ENCODE measurements around the gene OPRM1. TPM values are rescaled to one million over a fixed set of nuclear protein-coding genes. Genes with fewer than 3 reads are reported as not detected.

The OPRM1 gene
- total RNA-seq: not detected in 2 replicates

DNA sequence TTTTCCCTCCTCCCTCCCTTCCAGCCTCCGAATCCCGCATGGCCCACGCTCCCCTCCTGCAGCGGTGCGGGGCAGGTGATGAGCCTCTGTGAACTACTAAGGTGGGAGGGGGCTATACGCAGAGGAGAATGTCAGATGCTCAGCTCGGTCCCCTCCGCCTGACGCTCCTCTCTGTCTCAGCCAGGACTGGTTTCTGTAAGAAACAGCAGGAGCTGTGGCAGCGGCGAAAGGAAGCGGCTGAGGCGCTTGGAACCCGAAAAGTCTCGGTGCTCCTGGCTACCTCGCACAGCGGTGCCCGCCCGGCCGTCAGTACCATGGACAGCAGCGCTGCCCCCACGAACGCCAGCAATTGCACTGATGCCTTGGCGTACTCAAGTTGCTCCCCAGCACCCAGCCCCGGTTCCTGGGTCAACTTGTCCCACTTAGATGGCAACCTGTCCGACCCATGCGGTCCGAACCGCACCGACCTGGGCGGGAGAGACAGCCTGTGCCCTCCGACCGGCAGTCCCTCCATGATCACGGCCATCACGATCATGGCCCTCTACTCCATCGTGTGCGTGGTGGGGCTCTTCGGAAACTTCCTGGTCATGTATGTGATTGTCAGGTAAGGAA lies at the start of gene OPRM1:
OPRM1 (plus strand) TSS at position 10 of the 612 bp plus-strand sequence; CDS start at position 315, 305 bp downstream.
- peak; percentile 20 for DNase-seq (ENCODE audit: low read depth)

DNA sequence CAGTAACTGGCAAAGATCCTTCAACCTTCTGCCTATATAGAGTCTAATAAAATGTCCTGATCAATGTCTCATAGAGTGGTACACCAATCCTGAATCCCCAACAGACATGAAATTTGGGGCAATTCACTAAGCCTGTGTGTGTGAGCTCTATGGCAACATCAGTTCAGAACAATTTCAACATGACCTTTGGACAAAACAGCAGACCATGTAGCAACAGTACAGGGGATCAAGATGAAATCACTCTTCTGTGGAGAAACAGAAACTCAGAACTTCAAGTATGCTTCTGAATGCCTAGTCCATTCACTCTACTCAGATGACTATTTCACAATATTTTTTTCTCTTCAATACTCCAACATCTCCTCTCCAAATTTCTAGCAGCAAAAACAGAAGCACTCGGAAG lies 49.1 kb upstream of the OPRM1 start:
- peak; percentile 42 for DNase-seq (ENCODE audit: low read depth)

DNA sequence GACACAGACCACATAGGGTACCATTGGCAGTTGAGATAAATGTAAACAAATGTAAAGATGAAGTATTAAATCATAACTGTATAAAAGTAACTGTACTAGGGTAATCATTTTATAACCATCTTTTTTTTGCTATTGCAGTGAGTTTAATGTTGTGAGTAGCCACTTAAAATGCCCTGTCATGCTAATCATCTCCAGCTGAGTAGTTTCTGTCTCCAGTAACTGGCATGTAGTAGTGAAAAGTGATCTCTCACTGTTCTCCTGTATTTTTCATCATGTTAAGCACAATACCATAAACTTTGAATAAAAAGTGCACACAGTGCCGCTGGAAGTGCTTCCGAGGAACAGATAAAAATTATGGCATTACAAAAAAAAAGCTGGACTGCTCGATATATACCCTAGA lies 45.0 kb upstream of the OPRM1 start:
- DNase-seq (ENCODE audit: low read depth): no peak

DNA sequence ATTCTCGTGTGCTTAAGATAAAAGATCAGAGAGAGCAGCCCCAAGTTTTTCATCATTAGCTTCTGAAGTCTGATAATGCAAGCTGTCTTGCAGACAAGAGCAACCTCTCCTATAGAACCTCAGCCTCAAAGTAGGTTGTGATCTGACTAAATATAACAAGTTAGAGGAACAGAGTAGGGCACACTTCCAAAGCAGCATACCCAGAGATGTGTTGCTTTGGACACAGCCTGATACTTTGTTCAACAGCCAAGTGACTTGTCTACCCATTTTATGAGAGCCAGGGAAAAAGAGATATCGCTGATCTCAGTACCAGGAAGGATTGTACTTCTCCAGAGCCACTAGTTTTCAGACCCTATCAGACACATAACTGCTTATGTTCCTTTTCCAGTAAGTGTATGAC lies 44.2 kb upstream of the OPRM1 start:
- DNase-seq (ENCODE audit: low read depth): no peak

DNA sequence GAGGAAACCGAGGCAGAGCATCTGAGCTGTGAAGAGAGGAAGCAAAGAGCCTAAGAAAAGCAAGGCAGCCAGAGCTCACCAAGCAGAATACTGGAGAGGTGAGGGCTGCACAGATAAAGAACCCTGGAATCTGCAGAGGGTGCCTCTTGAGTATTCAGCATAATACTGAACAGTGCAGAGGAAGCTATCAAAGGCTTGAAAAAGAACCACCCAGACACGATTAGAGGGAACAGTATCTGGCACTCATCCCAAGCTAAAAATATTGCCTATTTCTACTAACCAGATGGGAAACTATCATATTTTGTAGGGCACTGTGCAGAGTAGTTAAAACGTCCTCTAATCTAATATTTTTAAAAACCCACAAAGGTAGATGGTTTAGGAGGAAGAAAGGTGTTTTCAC lies 41.8 kb upstream of the OPRM1 start:
- DNase-seq (ENCODE audit: low read depth): no peak

DNA sequence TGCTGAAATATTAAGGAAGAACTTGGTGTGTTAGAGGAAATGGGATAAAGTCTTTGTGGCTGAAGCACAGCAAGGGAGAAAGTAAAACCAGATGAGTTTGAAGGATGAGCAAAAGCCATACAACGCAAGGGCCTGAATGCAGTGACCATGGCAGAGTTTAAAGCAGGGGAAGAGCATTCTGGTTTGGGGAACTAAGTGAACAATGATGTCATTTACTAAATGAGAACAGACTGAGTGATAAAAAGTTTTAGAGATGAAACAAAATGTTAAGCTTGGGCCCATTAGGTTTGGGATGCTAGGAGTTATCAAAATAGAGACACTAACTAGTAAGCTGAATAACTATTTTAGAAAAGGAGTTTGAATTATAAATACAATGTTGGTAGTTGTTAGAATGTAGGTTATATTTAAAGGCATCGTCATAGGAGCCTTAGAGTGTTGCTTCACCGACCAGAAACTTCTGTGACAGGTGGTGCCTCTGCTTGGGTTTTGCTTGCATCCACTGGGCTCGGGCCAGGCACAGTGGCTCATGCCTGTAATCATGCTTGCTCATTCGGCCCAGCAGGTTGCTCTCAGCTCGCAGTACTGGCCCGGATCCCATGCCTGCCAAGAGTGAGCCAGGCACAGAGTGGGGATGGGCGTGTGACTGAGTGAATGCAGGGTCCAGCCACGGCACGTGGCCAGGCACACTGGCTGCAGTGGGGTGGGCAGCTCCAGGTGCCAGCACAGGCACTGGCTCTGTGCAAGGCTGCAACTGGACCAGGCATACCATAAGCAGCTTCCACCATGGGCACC lies 37.4 kb upstream of the OPRM1 start:
- DNase-seq (ENCODE audit: low read depth): no peak

DNA sequence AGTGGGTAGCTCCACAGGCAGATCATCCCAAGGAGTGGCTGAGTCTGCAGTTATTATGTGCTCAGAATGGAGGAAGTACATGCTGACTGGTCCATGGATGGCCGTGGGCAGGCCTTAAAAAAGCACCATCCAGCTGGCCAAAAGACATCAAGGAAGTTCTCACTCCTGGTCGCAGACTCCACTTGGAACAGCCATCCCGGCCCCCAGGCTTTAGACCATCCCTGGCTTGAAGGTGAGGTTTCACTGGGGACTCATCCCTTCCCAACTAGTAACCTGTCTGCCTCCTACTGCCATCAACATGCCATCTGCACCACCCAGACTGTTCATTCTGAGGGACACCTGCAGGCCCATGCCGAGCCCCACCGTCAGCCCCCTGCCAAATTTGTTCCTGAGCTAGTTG lies 36.1 kb upstream of the OPRM1 start:
- no peak for DNase-seq (ENCODE audit: low read depth)

DNA sequence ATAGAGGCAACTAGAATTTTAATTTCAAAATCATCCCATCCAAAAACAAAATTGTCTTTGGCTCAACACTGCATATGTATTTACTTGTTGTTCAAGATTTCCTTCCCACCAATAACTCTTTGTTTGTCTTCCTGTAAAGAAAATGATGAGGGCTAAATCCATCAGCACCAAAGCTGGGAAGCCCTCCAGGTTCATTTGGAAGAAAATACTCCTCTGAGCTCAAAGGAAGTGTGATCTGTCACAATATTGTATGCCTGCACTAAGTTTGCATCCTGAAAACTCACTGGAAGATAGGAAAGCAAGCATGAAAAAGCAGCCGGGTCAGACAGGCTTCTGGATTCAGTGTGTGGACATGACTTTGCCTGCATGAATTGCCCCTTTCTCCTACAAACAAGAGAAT lies 28.7 kb upstream of the OPRM1 start:
- DNase-seq (ENCODE audit: low read depth): no peak

DNA sequence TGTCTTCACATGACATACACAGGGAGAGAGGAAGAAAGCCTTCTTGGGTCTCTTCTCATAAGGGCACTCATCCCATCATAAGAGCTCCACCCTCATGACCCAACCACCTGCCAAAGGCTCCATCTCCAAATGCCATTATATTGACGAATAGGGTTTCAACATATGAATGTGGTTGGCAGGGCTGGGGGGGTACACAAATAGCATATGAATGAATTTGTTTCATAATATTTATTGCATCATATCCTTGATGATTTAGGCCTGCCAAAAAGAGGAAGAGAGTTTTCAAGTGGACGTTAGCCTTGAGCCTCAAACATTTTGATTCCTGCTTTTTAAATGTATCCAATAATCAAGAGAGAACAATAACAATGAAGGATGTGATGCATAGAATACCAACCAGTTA lies 26.2 kb upstream of the OPRM1 start:
- DNase-seq (ENCODE audit: low read depth): no peak

DNA sequence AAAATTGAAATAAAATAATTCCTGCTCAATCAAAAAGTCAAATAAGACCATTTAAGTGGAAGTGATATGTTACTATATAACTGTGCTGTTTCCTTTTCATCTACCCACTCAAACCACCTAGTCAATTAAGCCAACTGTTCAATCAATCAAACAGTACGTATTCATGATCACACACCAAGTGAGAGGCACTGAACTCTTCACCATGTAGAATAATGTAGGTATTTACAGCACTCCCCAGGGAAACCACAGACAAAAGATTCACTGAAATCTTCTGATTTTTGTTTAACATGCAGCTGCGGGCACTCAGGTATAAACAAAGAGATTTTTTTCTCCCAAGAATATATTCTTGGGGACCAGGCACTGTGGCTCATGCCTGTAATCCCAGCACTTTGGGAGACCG lies 21.3 kb upstream of the OPRM1 start:
- DNase-seq (ENCODE audit: low read depth): no peak

DNA sequence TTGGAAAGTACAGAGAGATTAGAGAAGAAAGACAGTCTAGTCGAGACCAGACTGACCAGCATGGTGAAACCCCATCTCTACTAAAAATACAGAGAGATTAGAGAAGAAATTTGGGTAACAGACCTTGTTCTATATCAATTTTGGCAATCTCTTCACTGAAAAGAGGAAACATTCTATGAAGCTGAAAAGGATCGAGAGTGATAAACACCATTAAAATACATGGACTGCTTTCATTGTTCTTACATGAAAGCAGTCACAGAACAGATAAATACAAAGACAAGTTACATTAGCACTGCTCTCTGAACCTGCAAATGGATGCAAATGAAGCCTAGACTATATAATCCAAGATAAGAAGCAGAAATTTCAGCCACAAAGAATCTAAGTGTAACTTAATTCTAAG lies 8.4 kb upstream of the OPRM1 start:
- DNase-seq (ENCODE audit: low read depth): no peak

DNA sequence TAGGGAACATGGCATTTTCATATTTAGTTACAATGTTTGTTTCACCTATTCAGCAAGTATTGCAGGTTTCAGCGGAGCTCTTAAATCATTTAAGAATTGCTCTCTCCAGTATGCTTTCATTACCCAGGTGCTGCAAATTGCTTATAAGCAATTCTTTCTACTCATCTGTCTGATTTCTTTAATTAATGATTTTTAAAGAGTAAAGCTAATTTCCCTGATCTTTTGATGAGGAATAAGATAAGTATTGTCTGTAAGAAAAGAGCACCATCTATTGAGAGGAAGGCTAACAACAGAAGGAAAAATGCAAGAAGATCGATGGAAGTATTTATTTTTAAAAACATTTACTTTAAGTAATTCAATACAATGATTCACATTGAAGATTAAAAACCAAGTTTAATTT lies 2.0 kb downstream of the OPRM1 start:
- no peak for DNase-seq (ENCODE audit: low read depth)

DNA sequence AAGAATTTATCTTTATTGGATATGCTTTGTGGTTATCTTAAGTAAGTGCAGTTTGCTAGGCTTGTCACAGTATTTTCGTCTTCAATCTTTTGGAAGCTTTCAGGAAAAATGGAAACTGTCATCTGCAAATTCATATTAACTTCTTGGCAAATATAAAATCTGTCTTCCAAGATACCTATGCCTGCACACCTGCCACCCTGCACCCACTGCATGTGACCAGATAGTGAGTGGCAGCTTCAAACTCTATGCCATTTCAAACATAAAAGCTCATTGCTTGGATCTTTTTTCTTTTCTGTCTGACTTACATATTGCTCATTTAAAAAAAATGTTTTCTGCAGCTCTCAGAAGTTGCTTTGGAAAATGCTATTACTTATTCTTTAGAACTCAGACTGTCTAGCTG lies 14.1 kb downstream of the OPRM1 start:
- no peak for DNase-seq (ENCODE audit: low read depth)

DNA sequence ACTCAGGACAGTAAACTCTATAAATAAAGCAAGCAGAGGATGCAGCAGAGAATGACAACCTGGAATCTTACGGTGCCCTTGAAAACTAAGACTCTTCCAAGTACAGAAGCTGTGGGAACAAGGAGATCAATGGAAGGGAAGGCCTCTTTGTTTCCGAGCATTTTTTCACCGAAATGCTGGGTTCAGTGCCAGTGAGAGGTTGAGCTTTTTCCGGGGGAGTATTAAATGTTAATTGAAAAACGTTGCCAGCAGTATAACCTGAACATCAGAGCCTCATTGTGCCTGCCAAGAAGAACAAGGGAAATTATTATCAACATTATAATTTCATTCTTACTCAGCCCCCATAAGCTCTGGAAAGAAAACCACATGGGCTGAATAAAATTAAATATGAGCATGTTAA lies 17.5 kb downstream of the OPRM1 start:
- DNase-seq (ENCODE audit: low read depth): no peak

DNA sequence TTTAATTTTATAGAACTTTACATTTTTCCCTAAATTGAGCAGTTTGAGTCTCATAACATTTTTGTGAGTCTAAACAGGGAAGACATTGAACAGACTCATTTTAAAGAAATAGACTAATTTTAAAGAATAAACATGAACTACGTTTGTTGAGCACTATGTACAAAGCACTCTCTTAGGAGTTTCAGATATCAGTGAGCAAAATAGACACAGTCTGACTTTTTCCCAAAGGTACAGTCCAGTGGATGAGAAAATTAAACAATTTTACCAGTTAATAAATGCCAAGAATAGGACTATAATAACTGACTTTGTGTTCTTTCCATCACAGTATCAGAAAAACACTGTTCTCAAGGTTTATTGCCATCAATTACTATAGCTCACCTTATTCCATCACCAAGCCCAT lies 18.1 kb downstream of the OPRM1 start:
- no peak for DNase-seq (ENCODE audit: low read depth)

DNA sequence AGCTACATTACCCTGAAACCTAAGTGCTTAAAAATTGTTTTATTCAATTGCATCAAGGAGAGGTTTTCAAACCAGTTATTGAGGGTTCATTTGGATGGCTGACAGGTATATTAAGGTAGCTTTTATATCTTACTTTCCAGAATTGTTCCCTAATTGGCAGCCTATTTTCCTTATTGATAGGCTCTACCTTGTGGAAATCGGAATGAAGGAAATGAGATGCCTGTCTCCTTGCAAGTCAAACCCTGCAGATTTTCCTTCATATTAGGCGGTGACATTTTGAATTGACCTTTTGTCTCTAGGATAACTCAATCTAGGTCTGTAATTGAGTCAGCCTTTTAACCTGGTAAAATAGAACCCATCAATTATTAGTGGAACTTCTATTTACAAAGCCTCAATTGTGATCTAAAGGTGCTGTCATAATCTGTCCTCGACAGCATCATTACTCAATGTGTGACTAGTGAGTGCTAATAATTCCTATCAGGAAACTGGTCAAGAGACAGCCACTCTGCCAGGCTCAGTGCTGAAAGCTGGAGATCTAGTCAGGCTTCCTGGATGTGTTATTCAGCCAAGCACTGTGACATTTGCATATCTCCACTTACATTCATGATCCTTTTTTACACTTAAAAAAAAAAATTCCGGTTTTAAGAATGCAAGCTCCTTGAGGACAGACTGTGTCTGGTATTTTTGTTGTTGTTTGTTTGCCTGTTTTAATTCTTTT lies 20.1 kb downstream of the OPRM1 start:
- DNase-seq (ENCODE audit: low read depth): no peak

DNA sequence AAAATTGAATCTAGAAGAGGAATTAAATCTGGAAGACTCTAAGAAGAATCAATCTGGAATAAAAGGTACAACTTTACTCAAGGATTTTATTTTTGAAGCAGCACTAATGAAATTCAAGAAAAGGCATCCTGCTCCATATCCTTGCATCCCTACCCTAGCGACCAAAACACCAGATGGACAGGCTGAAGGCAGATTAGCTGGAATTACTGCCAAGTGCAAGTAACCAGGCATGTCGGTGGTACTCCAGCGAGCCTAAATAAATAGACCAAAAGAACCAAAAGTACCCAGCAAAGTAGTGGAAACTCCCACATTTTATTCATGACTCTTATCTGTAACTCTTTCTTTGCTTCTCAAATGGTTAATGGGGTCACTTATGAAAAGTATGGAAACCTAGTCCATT lies 21.0 kb downstream of the OPRM1 start:
- no peak for DNase-seq (ENCODE audit: low read depth)

DNA sequence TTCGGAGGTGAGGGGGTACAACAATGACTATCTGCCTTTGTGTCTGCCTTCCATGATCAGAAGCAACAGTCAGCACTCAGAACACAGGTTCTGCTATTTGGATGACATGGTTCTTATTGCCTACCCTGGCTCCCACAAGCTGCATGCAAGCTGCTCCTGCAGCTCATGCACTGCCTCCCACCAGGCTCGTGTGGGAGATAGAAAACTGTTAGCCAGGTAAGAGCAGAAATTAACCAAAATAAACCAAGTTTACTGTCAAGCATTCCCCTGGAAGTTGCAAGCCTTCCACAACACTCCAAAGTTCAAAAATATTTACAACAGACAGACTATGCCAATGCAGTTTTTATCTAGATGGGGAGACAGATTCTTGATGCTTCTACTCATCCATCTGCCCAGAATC lies 31.0 kb downstream of the OPRM1 start:
- no peak for DNase-seq (ENCODE audit: low read depth)

DNA sequence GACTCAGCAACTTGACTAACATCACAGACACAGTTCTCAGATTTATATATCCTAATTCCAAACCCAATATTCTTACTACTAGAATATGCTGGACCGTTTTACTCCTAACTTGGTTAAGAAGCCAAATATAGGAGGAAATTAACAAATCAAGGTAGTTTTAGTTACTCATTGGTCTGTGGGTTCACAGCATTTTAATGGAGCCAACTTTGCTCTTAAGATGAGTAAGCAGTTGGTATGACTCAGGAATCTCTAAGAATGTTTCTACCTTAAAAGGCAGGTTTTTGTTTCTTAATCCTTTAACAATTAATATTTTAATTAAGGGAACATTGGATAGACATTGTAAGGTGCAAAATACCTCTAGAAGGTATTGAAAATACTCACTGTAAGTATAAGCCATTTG lies 31.6 kb downstream of the OPRM1 start:
- DNase-seq (ENCODE audit: low read depth): peak; percentile 98

DNA sequence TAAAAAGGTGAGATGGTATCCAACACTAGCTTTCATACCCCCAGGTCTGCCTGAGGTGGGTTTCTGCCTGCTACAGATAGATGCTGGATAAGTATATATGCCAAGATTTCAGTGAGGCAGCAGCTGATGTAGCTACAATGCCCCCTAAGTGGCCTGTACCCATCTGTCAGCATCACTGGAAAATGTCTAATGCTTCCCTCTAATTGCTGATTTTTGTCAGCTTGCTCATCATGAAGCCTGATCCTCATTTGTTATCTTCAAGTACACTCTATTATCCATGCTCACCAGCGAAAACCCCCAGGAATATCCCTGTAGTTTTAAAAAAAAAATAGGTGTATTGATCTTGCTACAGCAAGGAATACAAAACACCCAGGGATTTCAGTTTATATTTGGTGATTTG lies 32.2 kb downstream of the OPRM1 start:
- no peak for DNase-seq (ENCODE audit: low read depth)

DNA sequence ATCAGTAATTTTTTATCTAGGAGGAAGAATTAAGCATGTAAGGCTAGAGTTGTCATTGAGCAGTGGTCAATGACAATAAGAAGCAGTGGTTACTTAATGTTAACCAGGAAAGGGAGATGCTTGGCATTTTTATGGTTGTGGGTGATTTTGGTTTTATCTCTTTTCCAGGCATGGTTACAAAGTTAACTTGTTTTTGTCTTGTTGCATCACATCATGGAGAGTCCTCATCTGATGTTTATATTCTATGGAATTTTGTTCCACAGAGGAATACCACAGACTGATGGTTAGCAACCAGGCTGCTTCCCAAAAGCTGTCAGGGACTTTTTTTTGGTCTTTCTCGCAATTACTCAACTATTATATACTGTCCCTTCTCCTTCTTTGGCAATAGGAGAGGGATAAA lies 32.7 kb downstream of the OPRM1 start:
- DNase-seq (ENCODE audit: low read depth): peak; percentile 83

DNA sequence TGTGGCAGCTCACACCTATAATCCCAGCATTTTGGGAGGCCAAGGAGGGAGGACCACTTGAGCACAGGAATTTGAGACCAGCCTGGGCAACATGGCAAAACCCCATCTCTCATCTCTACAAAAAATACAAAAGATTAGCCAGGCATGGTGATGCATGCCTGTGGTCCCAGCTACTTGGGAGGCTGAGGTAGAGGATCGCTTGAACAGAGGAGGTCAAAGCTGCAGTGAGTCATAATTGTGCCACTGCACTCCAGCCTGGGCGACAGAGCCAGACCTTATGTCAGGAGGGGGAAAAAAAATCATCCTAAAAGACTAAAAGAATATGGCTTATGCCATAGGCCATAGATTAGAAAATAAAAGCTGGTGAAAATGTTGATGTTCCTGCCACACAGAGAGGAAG lies 39.6 kb downstream of the OPRM1 start:
- DNase-seq (ENCODE audit: low read depth): peak; percentile 57
